GM10248 (cell line): ENCODE results near the gene ATP5ME.
"Not testable (repeated sequence)": the region's sequence is repeated elsewhere in the genome, so short reads cannot be mapped to it uniquely, and the experiment has no call there.

Experiments
- CTCF ChIA-PET: fragments of 300-600 bp; sonication (Branson Sonifier 250); formaldehyde crosslinking; extraction: SDS; loops from one replicate; lab custom pipeline; 2021; ENCODE audit warnings: antibody characterized with exemption; lab: Yijun Ruan, JAX
- POLR2A ChIA-PET: fragments of 350-650 bp; sonication (Branson Sonifier 250); formaldehyde crosslinking; extraction: SDS; loops from one replicate; lab custom pipeline; 2020; ENCODE audit warnings: antibody characterized with exemption; lab: Yijun Ruan, JAX
- DNase-seq: peaks from one replicate; pipeline ENCODE4 v3.0.0; 2012; ENCODE audit errors: extremely low spot score
- TF ChIP-seq, protein P1 (sequence below): IDR thresholded peaks from 2 replicates; pipeline ENCODE4 v1.5.1; 2012; ENCODE audit warnings: mild to moderate bottlenecking, low read depth; ENCODE audit errors: extremely low read depth, missing control alignments, control extremely low read depth

ATP5ME gene

DNA sequence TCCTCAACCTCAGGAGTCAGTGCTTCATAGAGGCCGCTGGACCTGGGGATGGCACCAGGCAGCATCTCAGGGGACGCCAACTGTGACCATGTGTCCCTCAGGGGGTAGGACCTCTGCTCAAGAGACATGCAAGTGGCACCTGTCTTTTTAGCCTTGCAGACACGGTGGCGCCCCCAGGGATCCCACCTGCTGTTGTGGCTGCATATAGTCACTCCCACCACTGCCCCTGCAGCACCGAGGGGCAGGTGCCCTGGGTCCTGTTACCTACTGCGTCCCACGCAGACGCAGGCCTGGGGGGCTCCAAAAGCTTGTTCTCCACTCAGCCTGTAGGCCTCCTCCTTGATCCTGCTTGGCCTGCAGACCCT is 2.8 kb upstream of the ATP5ME start:
- TF ChIP-seq, protein P1, sequence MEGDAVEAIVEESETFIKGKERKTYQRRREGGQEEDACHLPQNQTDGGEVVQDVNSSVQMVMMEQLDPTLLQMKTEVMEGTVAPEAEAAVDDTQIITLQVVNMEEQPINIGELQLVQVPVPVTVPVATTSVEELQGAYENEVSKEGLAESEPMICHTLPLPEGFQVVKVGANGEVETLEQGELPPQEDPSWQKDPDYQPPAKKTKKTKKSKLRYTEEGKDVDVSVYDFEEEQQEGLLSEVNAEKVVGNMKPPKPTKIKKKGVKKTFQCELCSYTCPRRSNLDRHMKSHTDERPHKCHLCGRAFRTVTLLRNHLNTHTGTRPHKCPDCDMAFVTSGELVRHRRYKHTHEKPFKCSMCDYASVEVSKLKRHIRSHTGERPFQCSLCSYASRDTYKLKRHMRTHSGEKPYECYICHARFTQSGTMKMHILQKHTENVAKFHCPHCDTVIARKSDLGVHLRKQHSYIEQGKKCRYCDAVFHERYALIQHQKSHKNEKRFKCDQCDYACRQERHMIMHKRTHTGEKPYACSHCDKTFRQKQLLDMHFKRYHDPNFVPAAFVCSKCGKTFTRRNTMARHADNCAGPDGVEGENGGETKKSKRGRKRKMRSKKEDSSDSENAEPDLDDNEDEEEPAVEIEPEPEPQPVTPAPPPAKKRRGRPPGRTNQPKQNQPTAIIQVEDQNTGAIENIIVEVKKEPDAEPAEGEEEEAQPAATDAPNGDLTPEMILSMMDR: no peak
- CTCF ChIA-PET: interaction anchor here (1.2 to 1.5 kb wide), 3 partner anchors 14 to 311 kb away, joined by 3 to 4 read pairs (median 4); no protein-coding TSS in a partner anchor
- DNase-seq: no peak
- POLR2A ChIA-PET: no interaction called here

DNA sequence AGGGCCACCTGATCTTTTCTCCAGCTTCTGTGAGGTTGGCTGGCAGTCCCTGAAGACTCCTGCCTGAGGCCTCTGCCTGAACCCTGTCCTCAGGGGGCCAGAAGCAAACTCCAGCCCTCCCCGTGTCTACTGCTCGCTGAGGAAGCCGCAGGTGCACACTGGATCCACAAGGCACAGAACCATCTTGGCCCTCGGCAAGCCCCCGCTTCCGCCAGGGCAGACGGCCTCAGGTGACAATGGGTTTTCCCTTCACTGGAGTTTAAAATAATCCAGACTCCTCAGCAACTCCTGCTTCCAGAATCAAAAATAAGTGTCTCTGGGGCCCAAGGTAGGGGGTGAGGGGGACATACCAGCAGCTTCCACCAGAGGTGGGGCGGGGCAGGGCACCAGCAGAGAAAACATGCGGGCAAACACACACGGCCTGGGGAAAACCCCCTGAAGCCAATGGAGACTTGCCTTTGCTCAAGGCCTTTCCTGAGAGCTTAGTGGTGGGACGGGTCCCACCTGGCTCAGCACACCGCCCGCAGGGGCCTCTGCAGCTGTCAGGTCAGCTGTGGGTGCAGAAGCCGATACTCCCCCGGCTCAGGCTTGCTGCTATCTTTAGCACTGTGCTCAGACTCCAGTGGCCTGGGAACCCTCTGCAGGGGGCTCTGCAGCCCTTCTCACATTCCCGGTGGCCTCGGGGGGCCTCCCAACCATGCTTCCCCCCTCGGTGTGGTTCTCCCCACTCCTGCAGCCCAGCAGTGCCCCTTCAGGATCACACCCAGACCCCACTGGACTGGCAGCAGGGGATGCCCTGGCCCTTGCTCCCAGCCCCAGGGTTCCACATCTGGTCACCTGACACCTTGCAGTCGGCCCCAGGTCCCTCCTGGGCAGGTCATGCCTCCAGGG is 2.1 kb upstream of the ATP5ME start:
- ChIA-PET CTCF (interaction anchor here (1.2 to 3.2 kb wide), 6 partner anchors 8 to 311 kb away, joined by 3 to 22 read pairs (median 9); no protein-coding TSS in a partner anchor), POLR2A (interaction anchor here (0.5 kb wide), 1 partner anchor 165 kb away, joined by 3 read pairs; no protein-coding TSS in a partner anchor)
- DNase-seq: peak; percentile 75
- TF ChIP-seq, protein P1: no peak

DNA sequence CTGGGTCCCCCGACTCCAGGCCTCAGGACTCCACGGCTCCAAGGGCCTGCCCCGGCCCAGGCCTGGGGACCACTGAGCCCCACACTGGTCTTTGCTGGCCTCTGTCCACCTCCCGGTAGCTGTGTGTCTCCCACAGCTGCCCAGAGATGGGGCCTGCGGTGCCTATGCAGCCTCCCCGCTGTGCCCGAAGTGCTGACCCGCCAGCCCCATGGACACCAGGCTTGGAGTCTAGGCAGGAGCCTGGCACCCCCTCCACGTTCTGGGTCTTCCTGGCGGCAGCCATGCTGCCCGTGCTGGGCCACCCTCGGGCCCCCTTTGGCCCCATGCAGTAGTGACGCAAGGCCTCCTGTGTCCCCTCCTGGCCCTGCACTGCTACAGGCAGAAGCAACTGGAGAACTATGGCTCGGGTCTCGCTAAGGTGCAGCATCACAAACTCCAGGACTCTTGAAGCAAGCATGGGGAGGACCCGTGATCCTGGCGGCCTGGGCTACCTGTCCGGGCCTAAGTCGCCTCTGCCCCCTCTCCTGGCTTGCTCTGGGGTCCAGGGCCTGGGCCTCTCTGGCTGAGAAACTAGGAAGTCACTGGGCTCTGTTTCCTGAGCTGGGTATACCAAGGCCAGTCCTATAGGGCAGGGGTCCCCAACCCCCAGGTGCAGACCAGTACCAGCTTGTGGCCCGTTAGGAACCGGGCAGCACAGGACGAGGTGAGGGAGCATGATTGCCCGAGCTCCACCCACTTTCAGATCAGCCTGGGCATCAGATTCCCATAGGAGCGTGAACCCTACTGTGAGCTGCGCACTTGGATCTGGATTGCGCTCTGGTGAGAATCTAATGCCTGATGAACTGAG is 1.2 kb upstream of the ATP5ME start:
- TF ChIP-seq, protein P1: no peak
- ChIA-PET CTCF (interaction anchor here (1.0 to 3.2 kb wide), 7 partner anchors 9 to 312 kb away, joined by 3 to 22 read pairs (median 7); no protein-coding TSS in a partner anchor), POLR2A (interaction anchor here (0.5 kb wide), 1 partner anchor 164 kb away, joined by 3 read pairs; no protein-coding TSS in a partner anchor)
- no peak for DNase-seq

DNA sequence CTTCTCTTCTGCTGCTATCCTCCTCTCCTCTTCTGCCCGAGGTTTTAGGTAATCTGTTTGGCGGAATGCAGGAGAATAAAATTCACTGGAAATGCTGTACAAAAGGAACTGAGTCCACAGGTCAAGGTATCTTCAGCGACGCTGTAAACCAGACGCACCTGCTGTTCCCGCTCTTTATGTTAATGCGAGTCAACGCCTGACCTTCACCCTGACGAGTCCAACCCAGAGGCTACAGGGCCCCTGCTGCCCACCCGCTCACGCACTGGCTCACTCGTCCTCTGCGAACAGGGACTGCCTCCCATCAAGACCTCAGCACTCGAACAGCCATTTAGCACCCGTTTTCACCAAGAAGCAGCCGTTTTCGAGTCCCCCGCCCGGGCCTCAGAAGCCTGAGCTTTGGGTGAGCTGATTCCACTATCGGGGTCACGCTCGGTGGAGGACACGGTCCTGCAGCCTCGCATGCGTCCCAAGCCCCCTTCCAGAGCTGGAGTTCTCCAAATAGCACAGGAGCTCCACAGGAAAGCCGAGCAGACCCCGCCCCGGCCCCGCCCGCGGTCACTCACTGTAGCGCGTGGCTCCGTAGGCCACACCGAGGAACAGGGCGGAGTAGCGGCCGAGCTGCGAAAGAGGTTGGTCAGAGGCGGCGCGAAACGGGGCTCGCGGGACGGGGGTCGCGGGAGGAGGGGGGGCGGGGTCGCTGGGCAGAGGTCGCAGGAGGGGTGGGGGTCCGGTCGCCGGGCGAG is 556 bp downstream of the ATP5ME start:
- ChIA-PET POLR2A (interaction anchor here (0.6 to 0.7 kb wide), 2 partner anchors 248 to 630 kb away, joined by 3 to 6 read pairs; no protein-coding TSS in a partner anchor), CTCF (interaction anchor here (0.7 to 3.2 kb wide), 9 partner anchors 9 to 257 kb away, joined by 3 to 22 read pairs (median 4); no protein-coding TSS in a partner anchor)
- no peak for DNase-seq
- TF ChIP-seq, protein P1: no peak

- DNase-seq: no peak
- CTCF ChIA-PET: interaction anchor here (1.7 kb wide), 1 partner anchor 69 kb away, joined by 6 read pairs; no protein-coding TSS in a partner anchor
- POLR2A ChIA-PET: interaction anchor here (0.6 kb wide), 1 partner anchor 19 kb away, joined by 3 read pairs; no protein-coding TSS in a partner anchor
- TF ChIP-seq, protein P1: no peak
Observed at GRCh38 chr4:671769-672168, 2.3 kb downstream of the ATP5ME start.

DNA sequence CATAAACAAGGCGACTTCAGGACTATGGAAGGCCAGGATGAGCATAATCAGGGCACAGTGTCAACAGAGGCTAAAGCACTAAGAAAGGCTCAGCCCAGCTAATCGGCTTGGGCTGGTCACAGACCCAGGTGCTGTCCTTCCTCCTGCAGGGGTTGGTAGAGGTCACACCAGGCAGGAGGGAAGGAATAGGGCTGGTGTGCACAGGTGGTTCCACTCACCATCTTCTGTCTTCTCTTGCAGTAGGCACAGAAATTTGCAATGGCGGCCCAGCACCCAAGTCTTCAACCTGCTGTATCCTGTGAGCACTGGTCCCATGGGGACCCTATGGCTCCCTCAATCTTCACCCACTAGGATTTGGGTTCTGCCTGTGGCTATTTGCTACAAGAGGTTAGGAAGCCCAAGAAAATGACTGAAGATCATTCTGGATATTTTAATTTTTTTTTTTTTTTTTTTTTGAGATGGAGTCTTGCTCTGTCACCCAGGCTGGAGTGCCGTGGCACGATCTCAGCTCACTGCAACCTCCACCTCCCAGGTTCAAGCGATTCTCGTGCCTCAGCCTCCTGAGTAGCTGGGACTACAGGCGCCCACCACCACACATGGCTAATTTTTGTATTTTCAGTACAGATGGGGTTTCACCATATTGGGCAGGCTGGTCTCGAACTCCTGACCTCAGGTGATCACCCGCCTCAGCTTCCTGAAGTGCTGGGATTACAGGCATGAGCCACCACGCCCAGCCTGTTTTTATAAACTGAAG is 4.1 kb downstream of the ATP5ME start:
- CTCF ChIA-PET, POLR2A ChIA-PET, DNase-seq: not testable (repeated sequence)

DNA sequence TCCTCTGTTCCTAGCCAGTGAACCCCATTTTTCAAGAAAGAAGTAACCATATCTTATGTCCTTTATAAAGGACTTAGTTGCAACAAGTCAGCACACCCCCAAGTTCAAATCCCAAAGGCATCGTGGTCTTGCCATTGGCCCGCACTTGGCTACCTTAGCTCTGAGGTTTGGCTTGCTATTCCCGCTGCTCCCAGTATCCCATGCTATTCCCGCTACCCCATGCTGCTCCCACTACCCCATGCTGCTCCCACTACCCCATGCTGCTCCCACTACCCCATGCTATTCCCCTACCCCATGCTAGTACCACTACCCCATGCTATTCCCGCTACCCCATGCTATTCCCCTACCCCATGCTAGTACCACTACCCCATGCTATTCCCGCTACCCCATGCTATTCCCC is 5.9 kb downstream of the ATP5ME start:
- DNase-seq, POLR2A ChIA-PET: not testable (repeated sequence)
- CTCF ChIA-PET: interaction anchor here (0.8 kb wide), 1 partner anchor 74 kb away, joined by 3 read pairs; no protein-coding TSS in a partner anchor
